T-helper 1 cell treated with Interleukin-12 subunit alpha and Interleukin-12 subunit beta and Interleukin-4 antibody, amounts not matched to agents 30 ng/mL and 1 ng/mL, for 36 hours (primary cell): Measurements from ENCODE around the gene CKAP5. TPM values are rescaled to one million over a fixed set of nuclear protein-coding genes. Genes with fewer than 3 reads are reported as not detected.

Experiments
- intact Hi-C: fragments of 100-400 bp; cut with micrococcal nuclease; formaldehyde crosslinking; loops from one replicate; pipeline ENCODE4 v1.15.1; 2024
- total RNA-seq: library from RNA; stranded (reverse); gene quantifications from 2 replicates; pipeline ENCODE4 v1.2.3, GENCODE V29; 2022

The CKAP5 gene
- total RNA-seq, 1 donor from 2014 or later = 130 TPM

- intact Hi-C loops = loop anchor here (2.0 to 5.0 kb wide), 6 partner anchors 312 to 878 kb away; partner anchors contain the start of genes ACP2, KBTBD4, NDUFS3 and SLC39A13
Observed at GRCh38 chr11:46701078-46701654, 144.9 kb downstream of the CKAP5 start.

- intact Hi-C loops = loop anchor here (1.0 to 5.0 kb wide), 21 partner anchors 29 to 1067 kb away; partner anchors contain the start of genes ACP2, AMBRA1, ARFGAP2 and ATG13
Observed at GRCh38 chr11:46700241-46701077, 145.6 kb downstream of the CKAP5 start, which contains the start of the genes ARHGAP1 and ZNF408. Gene ARHGAP1 (minus strand): TSS chr11:46700619. CDS start chr11:46696107, 4,512 bp downstream. Gene ZNF408 (plus strand): TSS chr11:46701031. CDS start chr11:46701048, 17 bp downstream.

- intact Hi-C loops = no loop called here
Observed at GRCh38 chr11:46698597-46698996, 147.5 kb downstream of the CKAP5 start.

GRCh38 chr11:46697723-46698122, 148.4 kb downstream of the CKAP5 start:
- intact Hi-C loops = no loop called here

- intact Hi-C loops = no loop called here
Observed at GRCh38 chr11:46697303-46697702, 148.8 kb downstream of the CKAP5 start.

- intact Hi-C loops = no loop called here
Observed at GRCh38 chr11:46696212-46696558, 149.9 kb downstream of the CKAP5 start.

- intact Hi-C loops = no loop called here
Observed at GRCh38 chr11:46695345-46696211, 150.5 kb downstream of the CKAP5 start.

- intact Hi-C loops = no loop called here
Observed at GRCh38 chr11:46694607-46695006, 151.5 kb downstream of the CKAP5 start.

- intact Hi-C loops = no loop called here
Observed at GRCh38 chr11:46694072-46694471, 152.0 kb downstream of the CKAP5 start.

- intact Hi-C loops = no loop called here
Observed at GRCh38 chr11:46693597-46694012, 152.5 kb downstream of the CKAP5 start.

Other genes with a start within 250 kb of the CKAP5 start
- 6.5 and 6.9 TPM in 2 replicates for gene HARBI1, start 229.1 kb downstream of the CKAP5 start, total RNA-seq
- gene ATG13, start 228.7 kb downstream of the CKAP5 start, total RNA-seq = 84.7 and 86.6 TPM in 2 replicates
- gene ARHGAP1, start 145.7 kb downstream of the CKAP5 start, total RNA-seq = 81.6 and 82.6 TPM in 2 replicates
- gene ZNF408, start 145.2 kb downstream of the CKAP5 start, total RNA-seq = 13.9 and 16.1 TPM in 2 replicates
- gene F2, start 127.1 kb downstream of the CKAP5 start, total RNA-seq = 0.71 TPM in 1 of 2 replicates, not detected in the other
- gene LRP4, start 72.3 kb upstream of the CKAP5 start, total RNA-seq = not detected in 2 replicates
- 20.4 and 21.5 TPM in 2 replicates for gene CSTPP1, start 90.5 kb upstream of the CKAP5 start, total RNA-seq